ENCODE measurements around the gene GALNT2.

The GALNT2 gene

DNA sequence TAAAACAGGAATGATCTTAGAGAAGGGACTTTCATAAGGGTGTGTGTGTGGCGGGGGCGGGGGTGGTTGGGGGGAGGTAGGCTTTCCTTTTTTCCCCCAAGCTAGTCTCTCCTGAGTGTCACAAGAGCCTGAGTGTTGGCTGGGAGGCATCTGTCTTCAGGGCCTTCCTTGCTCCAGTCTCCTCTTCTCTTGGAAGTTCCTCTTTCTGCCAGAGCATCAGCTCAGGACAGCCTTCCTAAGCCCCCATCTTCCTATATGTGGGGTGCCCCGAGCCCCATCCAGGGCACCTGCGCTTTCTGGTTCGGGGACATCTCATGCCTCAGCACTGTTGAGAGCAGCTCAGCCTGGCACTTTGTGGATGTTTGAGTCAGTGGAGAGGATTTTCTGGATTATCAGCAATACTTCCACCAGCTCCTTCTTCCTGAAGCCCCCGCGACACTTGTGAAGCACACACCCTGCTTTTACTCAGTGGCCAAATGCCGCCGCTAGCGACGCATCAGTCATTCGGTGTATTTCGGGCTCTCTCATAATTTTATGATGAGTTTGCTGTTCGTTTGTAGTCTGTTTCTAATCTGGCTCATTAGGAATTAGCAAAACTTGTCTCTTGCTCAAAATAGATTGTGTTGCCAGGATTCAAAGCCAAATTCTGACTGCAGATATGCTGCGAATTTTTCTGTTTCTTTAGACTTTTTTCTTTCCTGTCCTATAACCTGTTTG is 61.7 kb downstream of the GALNT2 start:
- Mint-ChIP-seq H3K36me3 (ENCODE audit: low read depth) (peaks cover 4% of the 10 kb centered on the region), H3K4me1 (ENCODE audit: low read depth) (peaks cover 80% of the 10 kb centered on the region), H3K27ac (no peak overlapping the region), H3K4me3 (no peak overlapping the region), H3K27me3 (no peaks in the 10 kb centered on the region), H3K9me3 (no peaks in the 10 kb centered on the region)

- Mint-ChIP-seq H3K27me3 (no peaks in the 10 kb centered on the region), H3K36me3 (ENCODE audit: low read depth) (peaks cover 4% of the 10 kb centered on the region), H3K9me3 (no peaks in the 10 kb centered on the region), H3K4me1 (ENCODE audit: low read depth) (peaks cover 77% of the 10 kb centered on the region), H3K4me3 (no peak overlapping the region), H3K27ac (no peak overlapping the region)
These were observed 62.3 kb downstream of the GALNT2 start for GRCh38 chr1:230129341-230129740.

- H3K27ac Mint-ChIP-seq: no peak overlapping the region
- peaks cover 77% of the 10 kb centered on the region for H3K4me1 Mint-ChIP-seq (ENCODE audit: low read depth)
- no peaks in the 10 kb centered on the region for H3K9me3 Mint-ChIP-seq
- no peaks in the 10 kb centered on the region for H3K27me3 Mint-ChIP-seq
- H3K36me3 Mint-ChIP-seq (ENCODE audit: low read depth): peaks cover 12% of the 10 kb centered on the region
- no peak overlapping the region for H3K4me3 Mint-ChIP-seq
These were observed 63.3 kb downstream of the GALNT2 start for GRCh38 chr1:230130172-230130944.

DNA sequence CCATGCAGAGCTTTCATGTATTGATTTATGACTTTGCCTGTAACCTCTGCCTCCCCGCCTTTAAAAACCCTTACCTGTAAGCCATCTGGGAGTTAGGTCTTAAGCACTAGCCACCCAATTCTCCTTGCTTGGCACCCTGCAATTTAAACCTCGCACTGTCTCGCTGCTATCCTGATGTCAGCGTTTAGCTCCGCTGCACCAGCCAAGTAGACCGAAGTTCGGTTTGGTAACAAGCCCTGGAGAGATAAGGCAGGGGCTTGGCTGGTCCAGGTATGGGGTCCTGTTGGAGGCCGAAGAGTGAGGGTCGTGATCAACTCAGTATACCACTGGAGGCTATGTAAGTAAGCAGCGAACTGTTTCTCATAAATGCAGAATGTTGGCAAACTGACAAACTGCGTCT is 64.4 kb downstream of the GALNT2 start:
- H3K27me3 Mint-ChIP-seq: no peaks in the 10 kb centered on the region
- no peak overlapping the region for H3K27ac Mint-ChIP-seq
- H3K36me3 Mint-ChIP-seq (ENCODE audit: low read depth): peaks cover 15% of the 10 kb centered on the region
- H3K9me3 Mint-ChIP-seq: no peaks in the 10 kb centered on the region
- no peak overlapping the region for H3K4me3 Mint-ChIP-seq
- peaks cover 67% of the 10 kb centered on the region for H3K4me1 Mint-ChIP-seq (ENCODE audit: low read depth)

DNA sequence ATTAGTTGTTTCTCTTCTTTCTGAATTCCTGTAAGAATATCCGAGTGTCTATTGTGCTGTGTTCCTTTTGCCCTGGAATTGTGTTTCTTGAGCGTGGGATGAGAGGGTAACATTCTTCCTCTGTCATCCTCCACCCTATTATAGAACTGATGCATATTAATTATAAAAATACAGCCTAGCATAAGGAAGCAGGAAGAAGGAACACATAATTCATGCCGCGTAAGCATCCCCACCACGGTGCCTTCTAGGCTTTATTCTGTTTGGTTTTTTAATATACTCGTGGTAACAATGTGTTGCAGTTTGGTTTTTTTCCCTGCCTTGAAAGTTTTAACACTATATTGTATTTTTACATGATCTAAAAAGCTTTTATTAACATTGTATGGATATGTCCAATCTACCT is 65.7 kb downstream of the GALNT2 start:
- H3K27me3 Mint-ChIP-seq: no peaks in the 10 kb centered on the region
- peaks cover 24% of the 10 kb centered on the region for H3K36me3 Mint-ChIP-seq (ENCODE audit: low read depth)
- H3K9me3 Mint-ChIP-seq: no peaks in the 10 kb centered on the region
- no peak overlapping the region for H3K4me3 Mint-ChIP-seq
- H3K4me1 Mint-ChIP-seq (ENCODE audit: low read depth): peaks cover 54% of the 10 kb centered on the region
- H3K27ac Mint-ChIP-seq: no peak overlapping the region

GRCh38 chr1:230135726-230136125 is 68.7 kb downstream of the GALNT2 start:
- Mint-ChIP-seq H3K27ac (no peak overlapping the region), H3K4me1 (ENCODE audit: low read depth) (peaks cover 39% of the 10 kb centered on the region), H3K36me3 (ENCODE audit: low read depth) (peaks cover 23% of the 10 kb centered on the region), H3K27me3 (no peaks in the 10 kb centered on the region), H3K4me3 (no peak overlapping the region), H3K9me3 (no peaks in the 10 kb centered on the region)

GRCh38 chr1:230136453-230137336 is 69.7 kb downstream of the GALNT2 start:
- no peak overlapping the region for H3K4me3 Mint-ChIP-seq
- H3K4me1 Mint-ChIP-seq (ENCODE audit: low read depth): peaks cover 48% of the 10 kb centered on the region
- no peaks in the 10 kb centered on the region for H3K27me3 Mint-ChIP-seq
- peaks cover 23% of the 10 kb centered on the region for H3K36me3 Mint-ChIP-seq (ENCODE audit: low read depth)
- H3K9me3 Mint-ChIP-seq: no peaks in the 10 kb centered on the region
- no peak overlapping the region for H3K27ac Mint-ChIP-seq

GRCh38 chr1:230137337-230137815 is 70.3 kb downstream of the GALNT2 start:
- H3K4me1 Mint-ChIP-seq (ENCODE audit: low read depth): peaks cover 42% of the 10 kb centered on the region

DNA sequence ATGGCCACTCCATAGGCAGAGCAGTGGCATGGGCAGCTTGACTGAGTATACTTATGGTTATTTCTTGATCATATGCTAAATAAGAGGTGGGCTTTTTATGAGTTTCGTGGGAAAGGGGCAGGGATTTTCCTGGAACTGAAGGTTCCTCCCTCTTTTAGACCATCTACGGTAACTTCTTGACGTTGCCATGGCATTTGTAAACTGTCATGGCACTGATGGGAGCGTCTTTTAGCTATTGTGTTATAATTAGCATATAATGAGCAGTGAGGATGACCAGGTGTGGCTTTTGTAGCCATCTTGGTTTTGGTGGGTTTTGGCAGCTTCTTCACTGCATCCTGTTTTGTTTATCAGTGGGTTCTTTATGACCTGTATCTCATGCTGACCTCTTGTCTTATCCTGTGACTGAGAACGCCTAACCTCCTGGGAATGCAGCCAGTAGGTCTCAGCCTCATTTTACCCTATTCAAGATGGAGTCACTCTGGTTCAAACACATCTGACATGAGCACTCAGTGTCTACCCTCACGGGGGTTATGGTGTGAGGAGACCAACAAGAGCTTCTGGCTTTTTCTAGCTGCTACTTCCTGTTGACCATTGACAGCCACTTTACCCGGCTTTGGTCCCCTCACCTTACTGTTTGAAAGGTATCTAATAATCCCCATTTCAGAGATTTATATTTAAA is 71.7 kb downstream of the GALNT2 start:
- H3K27ac Mint-ChIP-seq: no peak overlapping the region
- no peaks in the 10 kb centered on the region for H3K9me3 Mint-ChIP-seq
- peaks cover 23% of the 10 kb centered on the region for H3K36me3 Mint-ChIP-seq (ENCODE audit: low read depth)
- H3K27me3 Mint-ChIP-seq: no peaks in the 10 kb centered on the region
- H3K4me1 Mint-ChIP-seq (ENCODE audit: low read depth): peaks cover 44% of the 10 kb centered on the region
- H3K4me3 Mint-ChIP-seq: no peak overlapping the region

More at GRCh38 chr1:230137337-230137815, 70.3 kb downstream of the GALNT2 start:
- Mint-ChIP-seq H3K4me3 (no peak overlapping the region), H3K36me3 (ENCODE audit: low read depth) (peaks cover 23% of the 10 kb centered on the region), H3K27ac (no peak overlapping the region), H3K9me3 (no peaks in the 10 kb centered on the region), H3K27me3 (no peaks in the 10 kb centered on the region)

DNA sequence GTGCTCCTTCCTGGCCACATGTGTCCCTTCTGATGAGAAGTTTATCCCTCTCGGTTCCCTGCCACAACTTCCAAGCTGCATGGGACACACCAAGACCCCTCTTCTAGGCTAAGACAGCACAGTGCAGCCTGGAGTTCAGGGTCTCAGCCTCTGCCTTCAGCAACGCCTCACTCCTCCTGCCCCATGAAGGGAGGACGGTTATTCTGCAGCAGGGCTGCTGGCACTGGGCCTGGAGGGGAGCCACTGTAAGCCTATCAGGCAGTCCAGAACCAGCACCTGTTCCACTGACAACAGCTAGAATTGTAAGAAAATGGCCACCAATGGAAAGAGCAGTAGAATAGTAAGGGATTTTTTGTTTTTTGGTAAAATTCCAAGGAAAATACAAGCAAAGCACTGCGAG is 72.3 kb downstream of the GALNT2 start:
- H3K4me3 Mint-ChIP-seq: no peak overlapping the region
- no peak overlapping the region for H3K27ac Mint-ChIP-seq
- no peaks in the 10 kb centered on the region for H3K9me3 Mint-ChIP-seq
- H3K4me1 Mint-ChIP-seq (ENCODE audit: low read depth): peaks cover 47% of the 10 kb centered on the region
- peaks cover 23% of the 10 kb centered on the region for H3K36me3 Mint-ChIP-seq (ENCODE audit: low read depth)
- H3K27me3 Mint-ChIP-seq: no peaks in the 10 kb centered on the region

DNA sequence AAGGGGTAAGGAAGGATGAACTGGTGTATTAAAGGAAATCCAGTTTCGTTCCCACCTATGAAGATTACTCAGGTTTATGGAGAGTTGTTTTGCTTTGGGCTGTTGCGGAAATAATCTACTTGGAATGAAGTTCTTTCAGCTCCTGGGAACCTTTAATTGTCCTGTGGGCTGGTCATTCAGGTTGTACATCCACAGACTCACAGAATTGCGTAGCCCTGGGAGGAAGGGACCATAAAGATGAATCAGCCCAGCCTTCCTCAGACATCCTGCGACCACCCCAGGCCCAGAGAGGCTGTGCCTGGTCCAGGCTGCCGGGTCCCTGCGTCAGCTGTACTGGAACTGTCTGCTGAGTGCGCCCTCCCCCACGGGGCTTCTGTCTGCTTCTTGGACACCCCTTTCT is 72.7 kb downstream of the GALNT2 start:
- Mint-ChIP-seq H3K4me1 (ENCODE audit: low read depth) (peaks cover 47% of the 10 kb centered on the region), H3K27ac (no peak overlapping the region), H3K9me3 (no peaks in the 10 kb centered on the region), H3K4me3 (no peak overlapping the region), H3K27me3 (no peaks in the 10 kb centered on the region), H3K36me3 (ENCODE audit: low read depth) (peaks cover 21% of the 10 kb centered on the region)

- no peaks in the 10 kb centered on the region for H3K9me3 Mint-ChIP-seq
- H3K4me1 Mint-ChIP-seq (ENCODE audit: low read depth): peaks cover 47% of the 10 kb centered on the region
- H3K27ac Mint-ChIP-seq: no peak overlapping the region
- H3K36me3 Mint-ChIP-seq (ENCODE audit: low read depth): peaks cover 15% of the 10 kb centered on the region
- no peak overlapping the region for H3K4me3 Mint-ChIP-seq
- H3K27me3 Mint-ChIP-seq: no peaks in the 10 kb centered on the region
These were observed 73.4 kb downstream of the GALNT2 start for GRCh38 chr1:230140221-230141020.

GRCh38 chr1:230141021-230141648 is 74.1 kb downstream of the GALNT2 start:
- Mint-ChIP-seq H3K9me3 (no peaks in the 10 kb centered on the region), H3K4me1 (ENCODE audit: low read depth) (peaks cover 54% of the 10 kb centered on the region), H3K27ac (peak overlapping the region; percentile 26), H3K36me3 (ENCODE audit: low read depth) (peaks cover 13% of the 10 kb centered on the region), H3K27me3 (no peaks in the 10 kb centered on the region), H3K4me3 (no peak overlapping the region)
